Measurements from ENCODE around the gene CUL4B.
A peak's percentile ranks its signal among the peaks of the same experiment; 100 is the strongest.

The CUL4B gene

DNA sequence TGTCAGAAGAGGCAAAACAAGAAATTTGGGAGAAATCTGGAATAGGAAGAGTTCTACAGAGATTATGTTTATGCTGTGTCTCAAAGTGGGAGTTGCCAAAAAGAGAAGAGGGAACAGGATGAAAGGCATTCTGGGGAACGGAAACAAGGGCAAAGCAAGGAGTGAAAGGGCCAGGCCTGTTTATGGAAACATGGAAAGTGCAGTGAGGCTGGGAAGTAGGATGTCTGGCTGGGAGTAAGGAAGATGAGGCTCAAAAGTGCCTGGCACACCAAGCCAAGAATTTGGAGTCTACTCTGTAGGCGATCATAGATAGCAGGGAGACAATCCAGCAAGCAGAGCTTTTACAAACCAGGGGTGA lies 1.8 kb upstream of the CUL4B start:
- no peak overlapping the region for H3K4me3 ChIP-seq (ENCODE audit: low read depth, low read length)
- TF ChIP-seq, protein P1, sequence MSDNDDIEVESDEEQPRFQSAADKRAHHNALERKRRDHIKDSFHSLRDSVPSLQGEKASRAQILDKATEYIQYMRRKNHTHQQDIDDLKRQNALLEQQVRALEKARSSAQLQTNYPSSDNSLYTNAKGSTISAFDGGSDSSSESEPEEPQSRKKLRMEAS (IDR thresholded peaks at IDR 0.05; ENCODE audit: low read depth, low read length) = no peak
- TF ChIP-seq, protein P2, sequence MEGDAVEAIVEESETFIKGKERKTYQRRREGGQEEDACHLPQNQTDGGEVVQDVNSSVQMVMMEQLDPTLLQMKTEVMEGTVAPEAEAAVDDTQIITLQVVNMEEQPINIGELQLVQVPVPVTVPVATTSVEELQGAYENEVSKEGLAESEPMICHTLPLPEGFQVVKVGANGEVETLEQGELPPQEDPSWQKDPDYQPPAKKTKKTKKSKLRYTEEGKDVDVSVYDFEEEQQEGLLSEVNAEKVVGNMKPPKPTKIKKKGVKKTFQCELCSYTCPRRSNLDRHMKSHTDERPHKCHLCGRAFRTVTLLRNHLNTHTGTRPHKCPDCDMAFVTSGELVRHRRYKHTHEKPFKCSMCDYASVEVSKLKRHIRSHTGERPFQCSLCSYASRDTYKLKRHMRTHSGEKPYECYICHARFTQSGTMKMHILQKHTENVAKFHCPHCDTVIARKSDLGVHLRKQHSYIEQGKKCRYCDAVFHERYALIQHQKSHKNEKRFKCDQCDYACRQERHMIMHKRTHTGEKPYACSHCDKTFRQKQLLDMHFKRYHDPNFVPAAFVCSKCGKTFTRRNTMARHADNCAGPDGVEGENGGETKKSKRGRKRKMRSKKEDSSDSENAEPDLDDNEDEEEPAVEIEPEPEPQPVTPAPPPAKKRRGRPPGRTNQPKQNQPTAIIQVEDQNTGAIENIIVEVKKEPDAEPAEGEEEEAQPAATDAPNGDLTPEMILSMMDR (IDR thresholded peaks at IDR 0.05; ENCODE audit: low read depth, low read length) = no peak
- no peak for DNase-seq (ENCODE audit: low read depth)

DNA sequence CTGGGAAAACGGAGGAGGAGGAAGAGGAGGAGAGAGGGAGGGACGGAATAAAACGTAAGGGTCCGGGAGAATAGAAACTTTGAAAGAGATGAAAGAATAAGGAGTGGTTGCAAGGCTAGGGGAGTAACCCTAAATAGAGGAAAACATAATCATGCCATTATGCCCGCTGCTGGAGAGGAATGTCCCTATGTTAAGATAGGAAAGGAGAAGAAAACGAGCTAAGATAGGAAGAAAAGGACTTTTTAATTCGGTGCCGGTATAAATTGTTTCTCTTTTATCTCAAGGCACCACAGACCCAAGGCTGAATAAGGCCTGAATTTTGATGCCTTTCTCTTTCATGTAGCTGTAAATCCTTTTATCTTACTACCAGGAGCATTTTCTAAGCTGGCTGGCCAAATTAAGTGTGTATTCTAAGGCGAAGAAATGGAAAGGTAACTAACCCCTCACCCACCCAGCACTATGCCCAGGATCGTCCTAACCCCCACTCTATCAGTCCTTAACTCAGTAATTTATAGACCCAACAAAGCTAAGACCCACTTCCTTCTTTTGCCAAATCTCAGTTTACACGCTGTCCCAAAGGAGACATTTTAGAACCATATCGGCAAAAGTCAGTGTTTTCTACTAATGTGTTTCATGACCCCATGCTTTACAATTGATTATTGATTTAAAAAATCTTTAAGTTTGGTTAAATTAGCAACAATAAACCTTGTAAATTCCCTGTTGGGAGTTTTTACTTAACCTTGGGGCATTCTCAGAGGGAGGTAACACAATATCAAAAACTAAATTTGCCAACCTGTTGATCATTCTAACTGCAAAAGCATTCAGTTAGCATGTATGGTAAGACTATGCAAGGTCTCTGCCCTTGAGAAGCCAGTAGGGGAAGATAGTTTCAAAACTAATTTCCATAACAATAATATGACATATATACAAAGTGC lies 1.1 kb upstream of the CUL4B start:
- no peak for TF ChIP-seq POLR2A (IDR thresholded peaks at IDR 0.05; ENCODE audit: extremely low read depth, insufficient read length)
- TF ChIP-seq, protein P1 (IDR thresholded peaks at IDR 0.05; ENCODE audit: low read depth, low read length) = no peak
- no peak for TF ChIP-seq MYC (IDR thresholded peaks at IDR 0.05; ENCODE audit: low read depth, low read length)
- peak overlapping the region; percentile 83 for H3K4me3 ChIP-seq (ENCODE audit: low read depth, low read length)
- peak; percentile 9 for DNase-seq (ENCODE audit: low read depth)

DNA sequence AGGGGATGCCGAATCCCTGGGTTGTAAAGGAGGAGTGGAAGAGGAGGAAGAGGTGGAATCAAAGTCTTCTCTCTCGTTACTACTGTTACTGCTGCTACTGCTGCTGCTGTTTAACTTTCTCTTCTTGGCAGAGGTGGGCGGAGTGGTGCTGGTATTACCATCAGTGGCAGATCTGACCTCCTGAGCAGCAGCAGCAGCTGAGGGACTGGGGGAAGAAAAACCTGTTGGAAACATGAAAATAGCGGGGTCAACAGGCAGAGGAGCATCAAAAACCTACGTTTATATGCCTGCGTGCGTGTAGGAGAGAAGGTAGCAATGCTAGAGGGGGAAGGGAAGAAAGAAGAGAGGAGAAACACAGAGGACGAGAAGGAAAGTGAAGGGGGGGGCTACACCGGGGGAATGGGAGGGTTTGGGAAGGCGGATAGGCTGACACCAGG lies 339 bp downstream of the CUL4B start:
- peak overlapping the region; percentile 89 for H3K4me3 ChIP-seq (ENCODE audit: low read depth, low read length)
- DNase-seq (ENCODE audit: low read depth) = peak; percentile 47
- TF ChIP-seq POLR2A (IDR thresholded peaks at IDR 0.05; ENCODE audit: extremely low read depth, insufficient read length) = no peak
- TF ChIP-seq, protein P2 (IDR thresholded peaks at IDR 0.05; ENCODE audit: low read depth, low read length) = no peak
- TF ChIP-seq MYC (IDR thresholded peaks at IDR 0.05; ENCODE audit: low read depth, low read length) = no peak
- TF ChIP-seq, protein P1 (IDR thresholded peaks at IDR 0.05; ENCODE audit: low read depth, low read length) = no peak

DNA sequence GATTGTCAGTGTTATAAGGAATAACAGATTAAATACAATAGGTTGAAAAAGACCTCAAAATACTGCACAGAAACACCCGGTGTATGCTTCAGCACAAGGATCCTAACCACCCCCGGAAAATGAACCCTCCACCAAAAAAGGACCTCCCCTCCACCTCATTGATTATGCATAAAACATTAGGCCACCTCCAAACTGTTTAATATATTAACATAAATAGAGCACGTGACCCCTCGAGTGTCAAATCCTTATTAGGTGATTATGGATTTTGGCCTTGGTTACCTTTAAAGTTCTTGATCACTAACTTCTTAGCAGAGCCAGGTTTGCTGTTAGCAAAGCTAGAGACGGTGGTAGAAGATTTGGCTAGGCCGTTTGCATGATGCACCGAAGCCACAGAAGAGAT lies 958 bp downstream of the CUL4B start:
- DNase-seq (ENCODE audit: low read depth) = peak; percentile 9
- TF ChIP-seq MYC (IDR thresholded peaks at IDR 0.05; ENCODE audit: low read depth, low read length) = no peak
- peak overlapping the region; percentile 89 for H3K4me3 ChIP-seq (ENCODE audit: low read depth, low read length)

DNA sequence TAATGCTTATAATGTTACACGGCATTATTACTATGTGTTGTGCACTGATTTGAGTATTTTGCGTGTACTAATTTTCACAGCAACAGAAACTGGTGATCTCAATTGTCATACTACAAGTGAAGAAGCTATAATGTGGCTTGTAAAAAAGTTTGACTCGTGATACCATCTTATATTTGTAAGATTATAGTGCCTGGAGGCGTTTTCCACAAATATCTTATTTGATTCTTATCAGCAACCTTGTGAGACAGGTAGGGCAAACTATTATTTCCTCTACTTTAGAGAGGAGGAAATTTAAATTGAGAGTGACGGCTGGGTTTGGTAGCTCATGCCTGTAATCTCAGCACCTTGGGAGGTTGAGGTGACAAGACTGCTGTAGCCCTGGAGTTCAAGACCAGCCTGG lies 4.5 kb downstream of the CUL4B start:
- no peak for TF ChIP-seq MYC (IDR thresholded peaks at IDR 0.05; ENCODE audit: low read depth, low read length)
- TF ChIP-seq, protein P2 (IDR thresholded peaks at IDR 0.05; ENCODE audit: low read depth, low read length) = no peak
- TF ChIP-seq POLR2A (IDR thresholded peaks at IDR 0.05; ENCODE audit: extremely low read depth, insufficient read length) = no peak
- TF ChIP-seq, protein P1 (IDR thresholded peaks at IDR 0.05; ENCODE audit: low read depth, low read length) = no peak
- DNase-seq (ENCODE audit: low read depth) = no peak
- H3K4me3 ChIP-seq (ENCODE audit: low read depth, low read length) = no peak overlapping the region

DNA sequence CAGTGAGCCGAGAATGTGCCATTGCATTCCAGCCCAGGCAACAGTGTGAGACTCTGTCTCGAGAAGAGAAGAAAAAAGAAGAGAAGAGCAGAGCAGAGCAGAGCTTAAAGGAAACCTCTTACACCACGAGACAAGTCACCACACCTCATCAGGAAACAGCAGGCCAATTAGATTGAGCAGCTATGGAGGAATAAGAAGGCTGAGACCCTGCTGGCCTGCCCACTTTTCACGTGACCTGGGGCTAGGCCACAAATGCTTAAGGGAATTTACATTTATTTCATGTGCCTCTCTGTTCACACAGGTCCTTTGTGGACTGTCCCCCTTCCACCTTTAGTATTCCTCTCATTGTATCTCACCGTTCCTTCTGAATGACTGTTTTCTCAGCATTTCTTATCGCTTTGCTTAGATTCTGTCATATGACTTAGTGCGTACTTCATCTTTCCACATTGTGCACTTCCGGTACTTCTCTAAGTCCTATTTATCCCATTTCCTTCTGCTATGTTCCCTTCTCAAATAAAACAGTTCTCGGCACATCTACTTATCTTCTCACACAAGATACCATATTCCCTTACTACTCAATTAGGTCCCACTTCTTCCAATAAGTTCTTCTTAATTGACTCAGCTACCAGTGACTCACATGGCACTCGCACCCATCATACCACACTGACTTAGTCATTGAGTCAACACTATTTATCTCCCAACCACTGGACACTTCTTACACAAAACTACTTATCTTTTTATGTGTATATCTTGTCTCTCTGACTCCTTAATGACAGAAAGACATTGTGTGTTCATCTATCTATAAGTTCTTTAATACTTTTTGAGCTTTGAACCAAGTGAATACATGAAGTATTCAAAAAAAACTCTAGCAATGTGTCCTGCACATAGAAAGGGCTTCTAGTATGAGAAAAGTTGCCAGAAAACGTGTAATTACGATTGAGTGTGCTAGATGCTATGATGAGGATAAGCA lies 11.0 kb downstream of the CUL4B start:
- TF ChIP-seq POLR2A (IDR thresholded peaks at IDR 0.05; ENCODE audit: extremely low read depth, insufficient read length) = no peak
- TF ChIP-seq, protein P2 (IDR thresholded peaks at IDR 0.05; ENCODE audit: low read depth, low read length) = no peak
- DNase-seq (ENCODE audit: low read depth) = peak; percentile 9
- no peak overlapping the region for H3K4me3 ChIP-seq (ENCODE audit: low read depth, low read length)

All from NB4 (cell line).